GM23338 (cell line): ENCODE measurements around the gene IGF1. TPM values are rescaled to one million over a fixed set of nuclear protein-coding genes. Genes with fewer than 3 reads are reported as not detected.
A peak's percentile ranks its signal among the peaks of the same experiment; 100 is the strongest.

ENCODE experiments used
- ATAC-seq: fragments of 200-7000 bp; cut with Tn5 transposase; 3 replicates; pipeline ENCODE4 v1.9.1; 2020
- DNase-seq: peaks from one replicate; pipeline ENCODE4 v3.0.0-alpha.2; 2015; ENCODE audit warnings: low spot score
- H2AFZ ChIP-seq: fragments of 200-600 bp; sonication (generic); 2 replicates; pipeline ENCODE4 v1.8.0; 2016; ENCODE audit warnings: antibody characterized with exemption, mild to moderate bottlenecking, moderate library complexity
- H3F3A ChIP-seq: fragments of 200-600 bp; sonication (generic); replicated peaks from 2 replicates; pipeline ENCODE4 v1.8.0; 2017; ENCODE audit warnings: antibody characterized with exemption, mixed run types, low read depth
- H3K27ac ChIP-seq: fragments of 200-600 bp; sonication (generic); 2 replicates; pipeline ENCODE4 v1.6.1; 2016; ENCODE audit warnings: low read depth
- H3K27me3 ChIP-seq: fragments of 200-600 bp; sonication (generic); 2 replicates; pipeline ENCODE4 v1.8.0; 2016; ENCODE audit warnings: mild to moderate bottlenecking, mixed run types, moderate library complexity; ENCODE audit not compliant: insufficient read depth
- H3K36me3 ChIP-seq: fragments of 200-600 bp; sonication (generic); 2 replicates; pipeline ENCODE4 v1.8.0; 2016; ENCODE audit warnings: mild to moderate bottlenecking; ENCODE audit not compliant: insufficient read depth
- H3K4me1 ChIP-seq: fragments of 200-600 bp; sonication (generic); 2 replicates; pipeline ENCODE4 v1.8.0; 2016; ENCODE audit warnings: mild to moderate bottlenecking, moderate library complexity; ENCODE audit not compliant: insufficient read depth
- H3K4me2 ChIP-seq: fragments of 200-600 bp; sonication (generic); 2 replicates; pipeline ENCODE4 v1.7.1; 2017; ENCODE audit warnings: mixed run types
- H3K4me3 ChIP-seq: fragments of 200-600 bp; sonication (generic); 2 replicates; pipeline ENCODE4 v1.6.1; 2016; ENCODE audit warnings: mixed run types
- H3K79me2 ChIP-seq: fragments of 200-600 bp; sonication (generic); replicated peaks from 2 replicates; pipeline ENCODE4 v1.8.0; 2017; ENCODE audit warnings: mild to moderate bottlenecking; ENCODE audit not compliant: insufficient read depth
- H3K9me2 ChIP-seq: fragments of 200-600 bp; sonication (generic); 2 replicates; pipeline ENCODE4 v1.8.0; 2017; ENCODE audit not compliant: insufficient read depth
- H4K20me1 ChIP-seq: fragments of 200-600 bp; sonication (generic); replicated peaks from 2 replicates; pipeline ENCODE4 v1.8.0; 2017; ENCODE audit warnings: mild to moderate bottlenecking; ENCODE audit not compliant: insufficient read depth
- H3K27ac Mint-ChIP-seq: 2 replicates; pipeline ENCODE4 v1.8.0; 2020; ENCODE audit warnings: inconsistent platforms, mild to moderate bottlenecking, moderate library complexity, mixed read lengths
- H3K27me3 Mint-ChIP-seq: 3 replicates; pipeline ENCODE4 v1.8.0; 2022; ENCODE audit warnings: low read depth, mild to moderate bottlenecking, moderate library complexity, mixed read lengths, inconsistent platforms; ENCODE audit not compliant: insufficient read depth, poor library complexity
- H3K36me3 Mint-ChIP-seq: 3 replicates; pipeline ENCODE4 v1.8.0; 2021; ENCODE audit warnings: low read depth, mild to moderate bottlenecking, inconsistent platforms, moderate library complexity, mixed read lengths
- H3K4me1 Mint-ChIP-seq: 3 replicates; pipeline ENCODE4 v1.8.0; 2020; ENCODE audit warnings: mild to moderate bottlenecking, inconsistent platforms, mixed read lengths
- H3K4me3 Mint-ChIP-seq: 3 replicates; pipeline ENCODE4 v1.8.0; 2021; ENCODE audit warnings: moderate library complexity, mild to moderate bottlenecking, inconsistent platforms, mixed read lengths
- H3K9me3 Mint-ChIP-seq: 3 replicates; pipeline ENCODE4 v1.8.0; 2020; ENCODE audit warnings: moderate library complexity, mild to moderate bottlenecking, inconsistent platforms, mixed read lengths
- CREB1 ChIP-seq: fragments of 250-450 bp; sonication (Bioruptor Pico); IDR thresholded peaks from 2 replicates; pipeline ENCODE4 v1.5.0; 2020; ENCODE audit warnings: low read depth, mild to moderate bottlenecking, moderate library complexity
- CTCF ChIP-seq, 2 experiments: fragments of 200-600 bp in 1 of 2; sonication (generic) in 1 of 2; conservative IDR thresholded peaks; 2 replicates each; pipeline versions ENCODE4 v1.5.1 to v1.6.1; 2016 to 2017; ENCODE audit warnings: antibody characterized with exemption in 2 of 2, low read depth in 2 of 2, mild to moderate bottlenecking in 2 of 2, moderate library complexity in 1 of 2
- ETS1 ChIP-seq: IDR thresholded peaks from 2 replicates; pipeline ENCODE4 v1.6.1; 2016; ENCODE audit warnings: antibody characterized with exemption
- EZH2 ChIP-seq: fragments of 200-600 bp; sonication (generic); IDR thresholded peaks from one replicate; pipeline ENCODE4 v1.8.0; 2017; ENCODE audit warnings: antibody characterized with exemption, mild to moderate bottlenecking, low read depth; ENCODE audit not compliant: unreplicated experiment
- JUNB ChIP-seq: IDR thresholded peaks from one replicate; pipeline ENCODE4 v1.6.1; 2016; ENCODE audit warnings: antibody characterized with exemption; ENCODE audit not compliant: unreplicated experiment
- NANOG ChIP-seq: IDR thresholded peaks from 2 replicates; pipeline ENCODE4 v1.6.1; 2016; ENCODE audit warnings: antibody characterized with exemption, borderline replicate concordance
- POLR2AphosphoS5 ChIP-seq: IDR thresholded peaks from 2 replicates; pipeline ENCODE4 v1.6.1; 2016; ENCODE audit warnings: antibody characterized with exemption, low read depth
- REST ChIP-seq: IDR thresholded peaks from one replicate; pipeline ENCODE4 v1.6.1; 2018; ENCODE audit warnings: antibody characterized with exemption; ENCODE audit not compliant: unreplicated experiment
- ZNF114 ChIP-seq: fragments of 250-450 bp; sonication (Bioruptor Pico); IDR thresholded peaks from 2 replicates; pipeline ENCODE4 v1.5.0; 2020; ENCODE audit warnings: mild to moderate bottlenecking, moderate library complexity
- polyA plus RNA-seq: library from polyadenylated mRNA; unstranded; fragments of >200 nt; fragmentation: Nextera tagmentation; extraction: Ambion mirVana; gene quantifications from 2 replicates; pipeline ENCODE4 v1.2.1, GENCODE V29; 2016
- total RNA-seq: library from RNA; depleted of rRNA; stranded (reverse); fragments of >200 nt; shearing (Covaris generic); gene quantifications from 2 replicates; pipeline ENCODE4 v1.2.3, GENCODE V29; 2014

IGF1 gene
- total and polyA plus RNA-seq, 2 experiments from 2014 or later = 0.29 TPM; not detected in 1

- no peak for TF ChIP-seq CTCF (conservative IDR thresholded peaks at IDR 0.05; ENCODE audit: low read depth in 2 of 2)
- TF ChIP-seq CREB1 (CRISPR knock-in tag) = no peak
- no peak for TF ChIP-seq NANOG
Measured at GRCh38 chr12:102526656-102527055, 46.3 kb upstream of the IGF1 start (continued).

- no peaks in the 10 kb centered on the region for H4K20me1 ChIP-seq
- ATAC-seq = peak; percentile 53; the same call in 2 of the 3 replicates
- no peaks in the 10 kb centered on the region; the same call in 2 of the 3 replicates for H3K9me3 Mint-ChIP-seq
- no peaks in the 10 kb centered on the region for H3K36me3 Mint-ChIP-seq
- peak; percentile 19 for DNase-seq
- H3K27ac ChIP-seq = no peak overlapping the region
- TF ChIP-seq EZH2 (no peak), CTCF (conservative IDR thresholded peaks at IDR 0.05; ENCODE audit: low read depth in 2 of 2) (peak in 1 of 2 experiments; percentile 17; a peak in 2 of 4 replicates), JUNB (no peak), ETS1 (no peak), ZNF114 (CRISPR knock-in tag) (no peak)
- no peak overlapping the region for H3K27ac Mint-ChIP-seq
- H3K4me1 Mint-ChIP-seq = peaks cover 2% of the 10 kb centered on the region; the same call in 1 of the 3 replicates
- H3K27me3 Mint-ChIP-seq = peaks cover 3% of the 10 kb centered on the region
- H3K4me2 ChIP-seq = no peak overlapping the region
- H3K4me3 Mint-ChIP-seq = no peak overlapping the region
- H3K4me3 ChIP-seq = no peak overlapping the region
- 0 out of 2 replicates have a peak, but pooled peaks cover 13% of the 10 kb centered on the region for H3K9me2 ChIP-seq
- H3K4me1 ChIP-seq = no peaks in the 10 kb centered on the region
- no peaks in the 10 kb centered on the region for H3K79me2 ChIP-seq
- no peak overlapping the region for H2AFZ ChIP-seq
- H3K27me3 ChIP-seq = no peaks in the 10 kb centered on the region
- H3K36me3 ChIP-seq = no peaks in the 10 kb centered on the region
- no peaks in the 10 kb centered on the region for H3F3A ChIP-seq
Measured at GRCh38 chr12:102522768-102523167, 42.4 kb upstream of the IGF1 start.

GRCh38 chr12:102521662-102522277 is 41.4 kb upstream of the IGF1 start:
- no peak overlapping the region for H2AFZ ChIP-seq
- no peaks in the 10 kb centered on the region for H4K20me1 ChIP-seq
- H3K27ac Mint-ChIP-seq = no peak overlapping the region
- no peaks in the 10 kb centered on the region for H3K36me3 ChIP-seq
- no peaks in the 10 kb centered on the region; the same call in 2 of the 3 replicates for H3K9me3 Mint-ChIP-seq
- H3K4me2 ChIP-seq = no peak overlapping the region
- no peak overlapping the region for H3K4me3 Mint-ChIP-seq
- no peaks in the 10 kb centered on the region for H3F3A ChIP-seq
- DNase-seq (no peak), ATAC-seq (no peak)
- peaks cover 2% of the 10 kb centered on the region; the same call in 1 of the 3 replicates for H3K4me1 Mint-ChIP-seq
- H3K27me3 Mint-ChIP-seq = peaks cover 3% of the 10 kb centered on the region
- H3K36me3 Mint-ChIP-seq = no peaks in the 10 kb centered on the region
- H3K27me3 ChIP-seq = no peaks in the 10 kb centered on the region
- no peaks in the 10 kb centered on the region for H3K4me1 ChIP-seq
- no peaks in the 10 kb centered on the region for H3K79me2 ChIP-seq
- H3K27ac ChIP-seq = no peak overlapping the region
- no peak overlapping the region for H3K4me3 ChIP-seq
- 0 out of 2 replicates have a peak, but pooled peaks cover 13% of the 10 kb centered on the region for H3K9me2 ChIP-seq
- TF ChIP-seq ZNF114 (CRISPR knock-in tag) (no peak), JUNB (no peak), EZH2 (no peak), REST (no peak), POLR2AphosphoS5 (no peak)
